ENCODE measurements around the gene SLC6A9. TPM values are rescaled to one million over a fixed set of nuclear protein-coding genes. Genes with fewer than 3 reads are reported as not detected.

SLC6A9 gene
- total RNA-seq, 1 donor: 11.7 TPM

- no peak for DNase-seq (ENCODE audit: low read depth)
- no peak for TF ChIP-seq CTCF (IDR thresholded peaks at IDR 0.05; ENCODE audit: insufficient read depth, low read depth, low read length)
- H3K4me3 ChIP-seq (ENCODE audit: low read depth, low read length): no peak overlapping the region
These were observed 19.0 kb upstream of the SLC6A9 start for GRCh38 chr1:44050261-44050660.

DNA sequence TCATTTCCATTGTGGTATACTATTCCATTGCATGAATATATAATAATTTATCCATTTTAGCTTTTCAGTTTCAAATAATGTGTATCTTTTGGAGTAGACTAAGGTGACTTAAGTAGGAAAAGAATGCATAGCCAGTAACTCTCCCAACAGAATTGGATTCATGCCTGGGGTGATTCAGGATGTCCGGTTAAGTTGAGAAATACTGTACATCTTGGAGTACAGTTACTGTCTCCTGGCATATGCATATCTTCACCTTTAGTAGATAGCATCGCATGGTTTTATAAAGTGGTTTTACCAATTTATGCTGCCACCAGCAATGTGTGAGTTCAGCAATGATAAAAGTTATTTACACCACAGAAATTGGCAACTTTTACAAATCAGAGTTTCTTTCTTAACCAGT, 18.6 kb upstream of the SLC6A9 start:
- peak; percentile 90 for DNase-seq (ENCODE audit: low read depth)
- no peak for TF ChIP-seq CTCF (IDR thresholded peaks at IDR 0.05; ENCODE audit: insufficient read depth, low read depth, low read length)
- no peak overlapping the region for H3K4me3 ChIP-seq (ENCODE audit: low read depth, low read length)

DNA sequence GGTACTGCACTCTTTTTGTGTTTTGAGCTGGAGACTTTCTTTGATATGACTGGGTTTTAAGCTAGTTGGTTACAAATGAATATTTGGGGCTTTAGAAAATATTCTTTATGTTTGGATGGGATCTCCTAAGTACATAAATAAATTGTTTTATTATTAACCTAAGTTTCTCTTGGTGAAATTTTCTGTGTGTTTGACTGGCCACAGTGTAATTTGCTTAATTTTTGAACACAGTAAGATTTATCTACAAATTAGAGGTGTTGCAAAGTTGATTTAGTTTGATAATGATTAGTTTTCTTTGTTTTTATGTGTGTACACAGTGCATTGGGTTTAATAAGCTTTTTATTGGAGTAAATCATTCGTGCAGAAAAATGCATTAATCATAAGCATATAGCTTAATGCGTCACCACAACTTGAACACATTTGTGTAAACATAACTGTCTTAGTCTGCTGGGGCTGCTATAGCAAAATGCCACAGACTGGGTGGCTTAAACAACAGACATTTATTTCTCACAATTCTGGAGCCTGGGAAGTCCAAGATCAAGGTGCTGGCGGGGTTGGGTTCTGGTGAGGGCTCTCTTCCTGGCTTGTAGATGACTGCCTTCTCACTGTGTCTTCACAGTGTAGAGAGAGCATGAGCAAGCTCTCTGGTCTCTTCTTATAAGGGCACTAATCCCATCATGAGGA, 17.4 kb upstream of the SLC6A9 start:
- peak; percentile 69 for DNase-seq (ENCODE audit: low read depth)
- no peak overlapping the region for H3K4me3 ChIP-seq (ENCODE audit: low read depth, low read length)
- no peak for TF ChIP-seq CTCF (IDR thresholded peaks at IDR 0.05; ENCODE audit: insufficient read depth, low read depth, low read length)

- DNase-seq (ENCODE audit: low read depth): no peak
- TF ChIP-seq CTCF (IDR thresholded peaks at IDR 0.05; ENCODE audit: insufficient read depth, low read depth, low read length): no peak
- no peak overlapping the region for H3K4me3 ChIP-seq (ENCODE audit: low read depth, low read length)
These were observed 15.9 kb upstream of the SLC6A9 start for GRCh38 chr1:44047131-44047530.

- DNase-seq (ENCODE audit: low read depth): no peak
These were observed 13.8 kb upstream of the SLC6A9 start for GRCh38 chr1:44045064-44045463.

DNA sequence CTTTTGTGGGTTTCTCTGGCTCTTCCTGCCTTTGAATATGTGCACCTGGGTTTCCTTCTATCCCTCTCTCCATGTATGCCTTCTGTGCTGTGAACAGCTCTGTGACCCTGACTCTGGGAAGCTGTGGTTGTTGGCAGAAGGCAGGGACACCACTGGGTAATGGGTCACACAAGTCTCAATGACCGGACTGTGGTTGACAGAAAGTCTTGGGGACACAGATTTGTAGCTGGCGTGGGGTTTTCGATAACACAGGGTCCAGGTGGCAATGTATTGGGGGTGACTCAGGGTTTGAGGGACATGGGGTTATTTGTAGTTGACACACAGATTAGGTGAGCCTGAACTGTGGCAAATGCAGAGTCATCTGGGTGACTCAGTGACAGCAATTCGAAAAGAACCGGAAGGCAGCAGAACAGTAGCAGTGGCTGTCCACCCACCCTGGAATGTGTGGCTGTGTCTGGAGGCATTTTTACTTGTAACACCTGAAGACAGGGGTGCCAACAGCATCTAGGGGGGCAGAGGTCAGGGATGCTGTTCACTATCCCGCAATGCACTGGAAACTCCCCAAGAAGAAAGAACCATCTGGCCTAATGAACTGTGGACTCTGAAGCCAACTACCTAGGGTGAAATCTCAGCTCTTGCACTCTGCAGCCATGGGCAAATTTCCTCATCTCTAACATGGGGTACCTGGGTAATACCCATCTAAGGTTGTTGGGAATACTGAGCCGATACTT, 13.0 kb upstream of the SLC6A9 start:
- DNase-seq (ENCODE audit: low read depth): no peak
- no peak overlapping the region for H3K4me3 ChIP-seq (ENCODE audit: low read depth, low read length)
- no peak for TF ChIP-seq CTCF (IDR thresholded peaks at IDR 0.05; ENCODE audit: insufficient read depth, low read depth, low read length)

More at GRCh38 chr1:44045064-44045463, 13.8 kb upstream of the SLC6A9 start:
- no peak for TF ChIP-seq CTCF (IDR thresholded peaks at IDR 0.05; ENCODE audit: insufficient read depth, low read depth, low read length)
- H3K4me3 ChIP-seq (ENCODE audit: low read depth, low read length): no peak overlapping the region
